NCI-H510A (cell line): ENCODE data around the gene CAPZA1.

ENCODE experiments used
- DNase-seq: peaks from one replicate; lab custom pipeline; 2025; lab: John Stamatoyannopoulos, UW

CAPZA1 gene

GRCh38 chr1:112676543-112676942 lies 56.9 kb downstream of the CAPZA1 start:
- no peak for DNase-seq

DNA sequence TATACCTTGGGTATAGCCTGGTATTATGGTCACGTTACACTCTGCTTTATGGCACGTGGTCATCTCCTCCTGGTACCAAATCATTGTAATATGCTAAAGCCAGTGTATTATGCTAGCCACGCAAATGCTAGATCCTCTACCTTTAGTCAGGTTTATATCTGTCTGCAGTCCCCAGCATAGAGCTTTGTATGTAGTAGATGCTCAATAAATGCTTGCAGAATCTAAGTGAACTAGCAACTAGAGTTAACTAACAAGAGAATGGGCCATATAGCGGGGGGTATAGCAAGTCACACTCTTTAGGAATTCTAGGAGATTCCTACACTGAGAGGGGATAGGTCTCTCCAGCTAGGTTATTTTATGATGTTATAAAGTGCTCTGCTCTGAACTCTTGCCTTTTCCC lies 57.9 kb downstream of the CAPZA1 start:
- DNase-seq, result no peak

DNA sequence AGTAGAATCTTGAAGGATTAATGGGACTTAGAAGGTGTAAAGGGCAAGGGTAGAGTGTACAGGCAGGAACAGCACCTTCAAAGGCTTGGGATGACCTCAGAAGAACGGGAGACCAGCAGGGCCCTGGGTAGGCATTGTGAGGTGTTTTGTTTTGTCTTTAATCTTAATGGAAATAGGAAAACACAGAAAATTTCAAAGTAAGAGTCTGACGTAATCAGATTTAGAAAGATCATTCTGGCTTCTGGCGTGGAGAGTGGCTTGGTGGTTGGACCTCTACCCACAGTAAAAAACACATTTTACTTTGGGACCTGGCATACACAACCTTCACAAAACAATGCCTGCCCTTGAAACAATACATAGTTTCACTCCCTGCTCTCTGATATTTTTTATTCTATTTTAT lies 59.0 kb downstream of the CAPZA1 start:
- DNase-seq, result no peak

DNA sequence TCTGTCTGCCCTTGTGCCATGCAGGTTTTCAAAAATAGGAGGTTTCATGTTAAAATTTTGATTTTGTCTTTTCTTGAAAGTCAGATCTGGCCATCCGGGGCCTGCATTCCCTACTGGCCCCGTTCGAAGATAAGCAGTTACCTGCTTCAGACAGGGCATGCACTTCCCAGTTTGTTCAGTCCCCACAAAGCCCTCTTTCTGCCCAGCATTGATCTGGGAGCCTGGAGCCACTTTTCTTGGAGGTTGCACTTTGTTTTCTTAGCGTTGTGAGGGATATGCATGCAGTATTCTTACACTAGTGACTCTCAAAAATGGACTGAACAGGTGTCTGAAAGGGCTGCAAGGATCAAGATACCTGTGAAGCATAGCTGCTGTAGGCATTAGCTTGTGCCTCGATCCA lies 66.3 kb downstream of the CAPZA1 start:
- DNase-seq, result no peak

- no peak for DNase-seq
Measured at GRCh38 chr1:112686417-112686816, 66.8 kb downstream of the CAPZA1 start.

DNA sequence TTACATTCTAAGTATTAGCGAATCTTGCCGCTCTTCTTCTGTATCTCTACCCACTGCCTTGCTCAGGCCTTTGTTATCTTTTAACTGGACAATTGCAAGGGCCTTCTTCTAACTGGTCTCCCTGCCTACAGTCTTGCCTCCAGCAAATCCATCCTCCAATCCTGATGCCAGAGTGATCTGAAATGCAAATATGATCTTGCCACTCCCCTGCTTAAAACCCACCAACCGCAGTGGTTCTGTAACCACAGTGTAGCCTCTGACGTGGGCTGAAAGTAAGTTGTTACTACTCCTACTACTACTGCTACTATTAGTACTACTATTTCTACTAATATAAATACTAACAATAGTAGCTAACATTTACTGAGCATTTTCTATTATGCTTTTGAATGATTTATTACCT lies 67.2 kb downstream of the CAPZA1 start:
- no peak for DNase-seq

DNA sequence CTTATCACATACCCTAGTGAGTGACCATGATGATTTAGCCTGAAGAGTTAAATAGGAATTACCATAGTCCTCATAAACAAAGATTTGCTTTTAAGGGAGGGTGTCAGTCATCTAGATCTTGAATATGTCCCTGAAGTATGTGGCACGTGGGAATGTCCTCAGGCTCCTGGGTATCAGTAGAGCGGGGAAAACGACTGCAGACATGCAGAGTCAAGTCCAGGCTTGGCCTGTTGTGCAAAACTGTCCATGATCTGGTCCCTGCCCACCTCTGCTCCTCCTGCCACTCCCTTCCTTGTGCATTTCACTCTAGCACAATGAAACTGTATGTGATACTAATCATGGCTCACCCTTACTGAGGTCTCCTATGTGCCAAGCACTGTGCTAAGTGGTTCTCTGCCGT lies 67.7 kb downstream of the CAPZA1 start:
- DNase-seq, result no peak

DNA sequence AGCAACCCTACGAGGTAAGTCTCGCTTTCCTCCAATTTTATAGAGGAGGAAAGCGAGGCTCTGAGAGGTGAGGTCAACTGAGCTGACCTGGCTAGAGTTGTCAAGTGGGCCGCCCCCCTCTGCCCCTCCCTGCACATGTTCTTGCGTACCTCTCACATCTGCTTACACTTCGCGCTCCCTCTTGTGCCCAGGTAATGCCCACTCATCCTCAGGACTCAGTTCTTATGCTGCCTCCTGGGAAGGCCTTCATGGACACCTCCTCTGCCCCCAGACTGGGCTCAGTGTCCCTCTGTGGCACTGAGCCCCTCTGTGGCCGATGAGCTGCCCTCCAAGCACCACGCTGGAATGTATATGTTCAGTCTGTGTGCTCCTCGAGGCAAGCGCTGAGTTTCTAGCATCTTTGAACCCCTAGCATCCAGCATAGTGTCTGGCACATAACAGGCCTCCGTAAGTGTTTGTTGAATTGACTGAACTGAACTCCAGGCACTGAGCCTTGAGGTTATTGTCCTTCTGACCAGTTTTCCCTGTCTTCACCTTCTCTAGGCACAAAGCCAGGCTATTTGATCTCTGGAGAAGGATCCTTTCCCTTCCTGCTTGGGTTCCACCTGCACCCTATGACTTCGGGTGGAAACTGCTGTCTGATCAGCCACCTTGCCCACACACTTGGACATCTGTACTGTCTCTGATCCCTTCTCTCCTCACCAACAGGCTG lies 68.3 kb downstream of the CAPZA1 start:
- no peak for DNase-seq

- DNase-seq, result no peak
Measured at GRCh38 chr1:112688781-112689193, 69.2 kb downstream of the CAPZA1 start.

- DNase-seq, result no peak
Measured at GRCh38 chr1:112689196-112689841, 69.7 kb downstream of the CAPZA1 start.

GRCh38 chr1:112689842-112690237 lies 70.2 kb downstream of the CAPZA1 start:
- no peak for DNase-seq

GRCh38 chr1:112692681-112693080 lies 73.0 kb downstream of the CAPZA1 start:
- DNase-seq, result no peak

GRCh38 chr1:112693821-112694220 lies 74.2 kb downstream of the CAPZA1 start:
- DNase-seq, result no peak

DNA sequence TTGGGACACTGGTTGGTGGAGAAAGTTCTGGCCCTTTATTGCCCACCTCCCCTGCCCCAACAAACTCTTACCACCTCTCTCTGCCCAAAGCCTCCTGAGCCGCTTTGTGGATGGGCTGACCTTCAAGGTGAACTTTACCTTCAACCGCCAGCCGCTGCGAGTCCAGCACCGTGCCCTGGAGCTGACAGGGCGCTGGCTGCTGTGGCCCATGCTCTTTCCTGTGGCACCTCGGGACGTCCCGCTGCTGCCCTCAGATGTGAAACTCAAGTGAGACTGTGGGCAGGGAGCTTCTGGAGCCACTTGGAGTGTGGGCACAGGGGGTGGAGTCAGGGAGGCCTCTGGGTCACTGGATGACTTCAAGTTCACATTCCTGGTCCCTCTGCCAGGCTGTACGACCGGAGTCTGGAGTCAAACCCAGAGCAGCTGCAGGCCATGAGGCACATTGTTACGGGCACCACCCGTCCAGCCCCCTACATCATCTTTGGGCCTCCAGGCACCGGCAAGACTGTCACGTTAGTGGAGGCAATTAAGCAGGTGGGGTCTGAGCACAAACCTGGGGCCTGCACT lies 74.8 kb downstream of the CAPZA1 start:
- DNase-seq, result no peak

- no peak for DNase-seq
Measured at GRCh38 chr1:112695276-112695675, 75.6 kb downstream of the CAPZA1 start.

- DNase-seq, result no peak
Measured at GRCh38 chr1:112696578-112697314, 77.1 kb downstream of the CAPZA1 start.

DNA sequence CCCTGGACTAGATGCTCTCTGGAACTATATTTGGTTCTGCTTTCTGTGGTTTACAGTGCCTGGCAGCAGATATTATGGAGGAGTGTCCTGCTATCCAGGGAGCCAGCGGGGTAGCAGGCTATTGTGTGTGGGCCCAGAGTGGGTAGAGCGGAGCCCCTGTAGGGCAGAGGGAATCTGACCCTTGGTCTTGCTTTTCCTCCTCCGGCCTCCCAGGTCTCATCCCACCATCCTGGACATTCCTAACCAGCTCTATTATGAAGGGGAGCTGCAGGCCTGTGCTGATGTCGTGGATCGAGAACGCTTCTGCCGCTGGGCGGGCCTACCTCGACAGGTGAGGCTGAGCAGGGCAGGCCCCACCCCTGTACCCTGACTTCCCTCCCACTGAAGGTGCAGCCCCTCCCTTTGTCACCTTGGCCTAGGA lies 78.2 kb downstream of the CAPZA1 start:
- no peak for DNase-seq

DNA sequence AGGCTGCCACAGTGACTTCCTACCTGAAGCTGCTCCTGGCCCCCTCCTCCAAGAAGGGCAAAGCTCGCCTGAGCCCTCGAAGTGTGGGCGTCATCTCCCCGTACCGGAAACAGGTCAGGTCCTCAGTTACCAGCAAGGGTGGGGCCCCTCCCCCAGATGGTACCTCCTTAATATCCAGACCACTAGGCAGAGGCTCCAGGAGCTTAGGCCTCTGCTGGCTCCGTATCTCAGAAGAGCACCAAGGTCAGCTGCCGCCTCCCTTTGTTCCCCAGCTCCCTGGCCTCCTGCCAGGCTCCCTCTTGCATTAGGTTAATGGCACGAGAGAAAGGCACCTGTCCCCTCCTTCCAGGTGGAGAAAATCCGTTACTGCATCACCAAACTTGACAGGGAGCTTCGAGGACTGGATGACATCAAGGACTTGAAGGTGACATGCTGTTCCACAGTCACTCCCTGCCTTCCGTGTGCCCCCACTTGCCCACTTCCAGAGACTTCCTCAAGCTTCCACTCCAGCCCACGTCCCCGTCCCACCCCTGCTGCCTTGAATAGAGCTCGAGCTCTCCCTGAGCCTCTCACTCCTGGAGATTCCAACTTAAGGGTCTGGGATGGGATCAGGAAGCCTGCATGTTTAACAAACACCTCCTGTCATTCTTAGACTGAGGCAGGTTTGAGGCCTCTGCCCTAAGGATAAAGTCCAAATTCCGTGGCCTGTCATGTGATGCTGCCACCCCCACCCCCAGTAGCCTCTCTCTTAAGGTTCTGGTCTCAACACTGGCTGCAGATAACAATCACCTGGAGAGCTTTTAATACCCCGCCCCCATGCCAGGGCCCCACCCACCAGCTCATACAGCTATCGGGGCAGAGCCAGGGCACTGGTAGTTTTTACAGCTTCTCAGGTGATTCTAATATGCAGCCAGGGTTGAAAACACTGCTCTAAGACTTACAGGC lies 79.0 kb downstream of the CAPZA1 start:
- peak; percentile 87 for DNase-seq

DNA sequence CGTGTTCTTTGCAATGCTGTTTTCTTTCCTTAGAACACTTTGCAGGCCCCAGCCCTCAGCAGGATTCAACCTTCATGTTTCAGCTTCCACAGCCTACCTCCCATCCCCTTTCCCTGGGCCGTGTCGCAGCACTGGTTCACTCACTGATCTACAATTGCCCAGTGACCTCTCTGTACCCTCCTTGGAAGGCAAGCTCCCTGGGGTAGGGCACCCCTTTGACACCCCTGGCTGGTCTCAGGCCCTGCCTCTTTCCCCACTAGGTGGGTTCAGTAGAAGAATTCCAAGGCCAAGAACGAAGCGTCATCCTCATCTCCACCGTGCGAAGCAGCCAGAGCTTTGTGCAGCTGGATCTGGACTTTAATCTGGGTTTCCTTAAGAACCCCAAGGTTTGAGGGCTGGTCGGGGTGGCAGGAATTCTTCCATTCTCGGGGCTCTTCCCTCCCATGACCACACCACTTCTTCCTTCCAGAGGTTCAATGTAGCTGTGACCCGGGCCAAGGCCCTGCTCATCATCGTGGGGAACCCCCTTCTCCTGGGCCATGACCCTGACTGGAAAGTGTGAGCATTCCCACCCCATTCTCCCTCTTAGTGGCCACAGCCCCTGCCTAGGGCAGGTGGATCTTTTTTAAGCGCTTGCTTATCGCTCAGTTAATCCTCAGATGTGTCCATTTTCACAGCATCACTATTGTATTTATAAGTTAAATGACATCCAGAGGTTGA lies 80.0 kb downstream of the CAPZA1 start:
- no peak for DNase-seq

- peak; percentile 68 for DNase-seq
Measured at GRCh38 chr1:112700290-112701226, 80.9 kb downstream of the CAPZA1 start.
